ENCODE results near the gene TXNDC11. TPM values are rescaled to one million over a fixed set of nuclear protein-coding genes. Genes with fewer than 3 reads are reported as not detected.

TXNDC11 gene
- total and polyA plus RNA-seq, 2 donors (not counting 3 experiments of a cell fraction or from before 2014, with no cell fraction given), result 42.5 to 66.0 TPM

GRCh38 chr16:11736903-11737302, 5.8 kb downstream of the TXNDC11 start:
- ChIA-PET CTCF (interaction anchor here (0.8 to 1.2 kb wide), 3 partner anchors 23 to 341 kb away, joined by 3 to 4 read pairs (median 3); partner anchors contain the start of gene ZC3H7A), POLR2A (no interaction called here)
- no peak overlapping the region for H3K4me3 ChIP-seq (replicated peaks in 1 of 3; ENCODE audit: insufficient read depth in 1 of 3, low read depth in 1 of 3, low read length in 3 of 3)
- DNase-seq (ENCODE audit: low read depth, low spot score), result no peak
- no TSS peak for BruUV-seq (replicated peaks)
- intact Hi-C loops (cut with micrococcal nuclease), result no loop called here
- peaks cover 14% of the 10 kb centered on the region for H3K4me1 ChIP-seq (ENCODE audit: control insufficient read depth, extremely low read depth, insufficient read depth, low read length)
- peaks cover 16 to 20% of the 10 kb centered on the region in 2 experiments for H3K36me3 ChIP-seq (ENCODE audit: control insufficient read depth in 2 of 2, extremely low read depth in 1 of 2, insufficient read depth in 2 of 2, low read length in 2 of 2)
- H3K9ac ChIP-seq (replicated peaks; ENCODE audit: extremely low read depth, insufficient read depth, low read length), result no peak overlapping the region
- dilution Hi-C loops (cut with MboI; ENCODE audit: extremely low pct_ligation_motif_present, low sequenced_read_pairs), result no loop called here
- no peak for FAIRE-seq
- H3K9me3 ChIP-seq (replicated peaks; ENCODE audit: control insufficient read depth, insufficient read depth, low read length), result no peaks in the 10 kb centered on the region
- no peak overlapping the region for H3K27ac ChIP-seq (ENCODE audit: insufficient read depth, low read depth, low read length)
- H2AFZ ChIP-seq (ENCODE audit: low read depth, low read length), result no peak overlapping the region
- peaks cover 7% of the 10 kb centered on the region for H4K20me1 ChIP-seq (replicated peaks; ENCODE audit: control insufficient read depth, extremely low read depth, insufficient read depth, low read length)
- no peaks in the 10 kb centered on the region for H3K27me3 ChIP-seq (ENCODE audit: control insufficient read depth in 2 of 2, insufficient read depth in 2 of 2, low read length in 2 of 2)
- no peaks in the 10 kb centered on the region for H3K9me1 ChIP-seq (replicated peaks; ENCODE audit: control insufficient read depth, extremely low read depth, insufficient read depth, low read length)
- peaks cover 66% of the 10 kb centered on the region for H3K79me2 ChIP-seq (ENCODE audit: control insufficient read depth, insufficient read depth, low read length)
- TF ChIP-seq FOS (IDR thresholded peaks at IDR 0.05; ENCODE audit: borderline replicate concordance, insufficient read depth, low read length), result no peak
- no peak for TF ChIP-seq JUN (IDR thresholded peaks at IDR 0.05; ENCODE audit: borderline replicate concordance, insufficient read depth, insufficient read length, low read depth)
- TF ChIP-seq POLR2AphosphoS5 (IDR thresholded peaks at IDR 0.05; ENCODE audit: insufficient read depth, low read depth, low read length), result no peak
- no peak for TF ChIP-seq CTCF (IDR thresholded peaks at IDR 0.05; ENCODE audit: extremely low read depth in 1 of 2, insufficient read depth in 1 of 2, low read depth in 1 of 2, low read length in 2 of 2)
- no peak for TF ChIP-seq GATA2 (IDR thresholded peaks at IDR 0.05; ENCODE audit: insufficient read depth, insufficient read length, low read depth, low read length)
- TF ChIP-seq MYC (IDR thresholded peaks at IDR 0.05; ENCODE audit: low read depth, low read length), result no peak
- TF ChIP-seq MAX (IDR thresholded peaks at IDR 0.05; ENCODE audit: insufficient read depth, insufficient read length), result no peak
- TF ChIP-seq POLR2A (IDR thresholded peaks at IDR 0.05; ENCODE audit: low read depth, low read length), result no peak
- no peak overlapping the region for H3K4me2 ChIP-seq (ENCODE audit: insufficient read depth, low read length)

Data from endothelial cell of umbilical vein (primary cell).